Epithelial cell of prostate (primary cell): ENCODE results near the gene ACOT13.
A peak's percentile ranks its signal among the peaks of the same experiment; 100 is the strongest.
"Not testable (repeated sequence)": the region's sequence is repeated elsewhere in the genome, so short reads cannot be mapped to it uniquely, and the experiment has no call there.

ENCODE experiments used
- DNase-seq: peaks from one replicate; pipeline ENCODE4 v3.0.0-alpha.2; 2011; ENCODE audit warnings: low read depth, low spot score
- H3K27ac ChIP-seq: fragments of 450-650 bp; 2 replicates; pipeline ENCODE4 v1.5.1; 2017; ENCODE audit warnings: mild to moderate bottlenecking

ACOT13 gene

GRCh38 chr6:24660105-24660504 lies 6.8 kb upstream of the ACOT13 start:
- no peak for DNase-seq
- H3K27ac ChIP-seq, result peak overlapping the region; percentile 88

DNA sequence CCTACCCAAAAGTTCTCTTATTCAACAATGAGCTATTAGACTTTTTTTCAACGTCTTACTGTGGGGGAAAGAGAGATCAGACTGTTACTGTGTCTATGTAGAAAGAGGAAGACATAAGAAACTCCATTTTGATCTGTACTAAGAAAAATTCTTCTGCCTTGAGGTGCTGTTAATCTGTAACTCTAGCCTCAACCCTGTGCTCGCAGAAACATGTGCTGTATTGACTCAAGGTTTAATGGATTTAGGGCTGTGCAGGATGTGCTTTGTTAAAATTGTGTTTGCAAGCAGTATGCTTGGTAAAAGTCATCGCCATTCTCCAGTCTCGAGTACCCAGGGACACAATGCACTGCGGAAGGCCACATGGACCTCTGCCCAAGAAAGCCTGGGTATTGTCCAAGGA lies 5.1 kb upstream of the ACOT13 start:
- peak overlapping the region; percentile 88 for H3K27ac ChIP-seq
- not testable (repeated sequence) for DNase-seq

DNA sequence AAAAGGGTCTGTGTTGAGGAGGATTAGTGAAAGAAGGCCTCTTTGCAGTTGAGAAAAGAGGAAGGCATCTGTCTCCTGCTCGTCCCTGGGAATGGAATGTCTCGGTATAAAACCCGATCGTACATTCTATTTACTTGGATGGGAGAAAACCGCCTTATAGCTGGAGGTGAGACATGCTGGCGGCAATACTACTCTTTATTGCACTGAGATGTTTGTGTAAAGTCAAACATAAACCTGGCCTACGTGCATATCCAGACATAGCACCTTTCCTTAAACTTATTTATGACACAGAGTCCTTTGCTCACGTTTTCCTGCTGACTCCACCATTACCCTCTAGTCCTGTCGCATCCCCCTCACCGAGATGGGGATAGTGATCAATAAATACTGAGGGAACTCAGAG lies 4.6 kb upstream of the ACOT13 start:
- H3K27ac ChIP-seq, result peak overlapping the region; percentile 88
- no peak for DNase-seq

DNA sequence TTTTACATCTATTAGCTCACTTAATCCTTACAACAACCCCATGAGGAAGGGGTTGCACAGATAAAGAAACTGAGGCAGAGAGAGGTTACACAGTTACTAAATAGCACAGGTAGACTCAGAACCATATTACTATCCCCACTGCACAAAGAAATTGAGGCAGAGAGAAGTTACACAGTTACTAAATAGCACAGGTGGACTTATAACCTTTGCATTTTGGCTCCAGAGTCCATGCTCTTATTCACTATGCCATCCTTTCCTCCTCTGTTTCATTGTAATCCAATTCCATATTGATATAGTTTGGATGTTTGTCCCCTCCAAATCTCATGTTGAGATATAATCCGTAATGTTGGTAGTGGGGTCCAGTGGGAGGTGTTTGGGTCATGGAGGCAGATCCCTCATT lies 3.7 kb upstream of the ACOT13 start:
- no peak for DNase-seq
- H3K27ac ChIP-seq, result no peak overlapping the region

DNA sequence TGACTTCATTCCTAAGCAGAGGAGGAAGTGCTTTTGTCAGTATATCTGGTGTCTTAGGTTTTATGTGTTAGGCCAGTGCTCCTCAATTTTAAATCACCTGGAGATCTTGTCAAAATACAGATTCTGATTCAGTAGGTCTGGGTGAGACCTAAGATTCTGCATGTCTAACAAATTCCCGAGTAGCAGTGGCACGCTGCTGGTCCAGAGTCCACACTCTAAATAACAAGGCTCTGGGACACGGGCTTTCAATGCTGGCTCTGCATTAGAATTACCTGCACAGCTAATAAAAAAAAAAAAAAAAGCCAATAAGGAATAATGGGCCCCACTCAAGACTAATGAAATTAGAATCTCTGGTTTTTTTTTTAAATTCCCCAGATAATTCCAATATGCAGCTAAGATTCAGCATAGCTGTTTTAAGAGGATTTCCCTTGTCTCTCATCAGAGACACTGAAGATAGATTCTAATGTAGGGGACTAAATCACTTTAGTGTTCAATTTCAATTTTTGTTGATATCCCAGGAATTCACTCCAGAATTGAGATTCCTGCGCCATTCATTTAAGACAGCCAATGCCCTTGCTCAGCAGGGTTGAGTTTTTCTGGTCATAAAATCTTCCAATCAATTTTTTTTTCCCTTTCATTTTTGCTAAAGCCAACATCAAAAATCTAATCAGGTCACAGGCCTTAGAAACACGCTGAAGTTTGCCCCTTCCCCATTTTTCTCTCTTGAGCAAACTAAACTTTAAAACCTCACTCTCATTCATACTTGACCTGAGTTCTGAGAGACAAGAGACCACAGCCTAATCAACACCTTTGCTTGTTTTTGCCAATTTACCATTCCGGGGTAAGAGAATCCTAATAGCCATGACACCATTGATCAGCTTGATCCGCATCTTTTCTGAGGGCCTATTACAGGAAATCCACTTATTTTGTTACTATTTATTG lies 2.6 kb upstream of the ACOT13 start:
- H3K27ac ChIP-seq, result no peak overlapping the region
- no peak for DNase-seq

- no peak for DNase-seq
- peak overlapping the region; percentile 73 for H3K27ac ChIP-seq
These were observed 708 bp upstream of the ACOT13 start for GRCh38 chr6:24666097-24666640.

DNA sequence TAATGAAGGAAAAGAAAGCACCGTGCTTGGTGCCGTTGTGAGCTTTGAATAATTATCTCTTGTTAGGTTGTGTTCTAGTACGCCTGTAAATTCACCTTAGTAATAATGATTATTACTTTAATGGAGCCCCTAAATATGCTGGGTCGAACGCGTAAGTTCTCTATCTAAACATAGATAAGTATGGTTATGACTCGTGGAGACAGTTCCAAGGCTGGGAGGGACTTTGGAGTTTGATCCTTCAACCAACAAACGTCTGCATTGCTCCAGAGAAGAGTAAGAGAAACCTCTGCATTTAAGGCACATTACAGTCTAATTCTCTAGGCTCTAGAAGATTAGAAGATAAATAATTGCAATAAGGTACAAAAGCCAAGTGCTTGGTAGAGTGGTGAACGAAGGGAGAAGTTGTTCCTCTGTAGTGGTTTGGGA lies 514 bp downstream of the ACOT13 start:
- no peak for DNase-seq
- peak overlapping the region; percentile 73 for H3K27ac ChIP-seq

- not testable (repeated sequence) for DNase-seq, H3K27ac ChIP-seq
These were observed 1.5 kb downstream of the ACOT13 start for GRCh38 chr6:24668066-24668996.

- DNase-seq, result no peak
- no peak overlapping the region for H3K27ac ChIP-seq
These were observed 2.1 kb downstream of the ACOT13 start for GRCh38 chr6:24668997-24669361.

GRCh38 chr6:24670492-24670891 lies 3.6 kb downstream of the ACOT13 start:
- not testable (repeated sequence) for DNase-seq, H3K27ac ChIP-seq

- not testable (repeated sequence) for H3K27ac ChIP-seq, DNase-seq
These were observed 4.2 kb downstream of the ACOT13 start for GRCh38 chr6:24671077-24671476.

- DNase-seq, result no peak
- no peak overlapping the region for H3K27ac ChIP-seq
These were observed 5.8 kb downstream of the ACOT13 start for GRCh38 chr6:24672620-24673182.

DNA sequence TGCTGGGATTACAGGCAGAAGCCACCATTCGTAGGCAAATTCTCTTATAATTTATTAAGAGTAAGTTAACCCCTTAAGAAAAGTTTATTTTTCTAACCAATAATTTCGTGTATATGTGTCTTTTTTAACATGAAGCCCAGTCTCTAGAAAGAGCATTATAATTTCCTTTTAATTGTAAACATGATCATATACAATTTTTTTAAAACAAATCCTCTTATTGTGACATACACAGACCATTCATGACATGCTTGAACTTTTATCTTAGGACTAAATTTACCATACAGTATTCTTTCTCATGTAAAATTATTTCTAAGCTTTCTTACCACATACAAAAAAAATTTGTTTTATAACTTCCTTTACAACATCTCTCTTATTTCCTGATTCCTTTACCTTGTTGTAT lies 6.7 kb downstream of the ACOT13 start:
- no peak overlapping the region for H3K27ac ChIP-seq
- no peak for DNase-seq

- not testable (repeated sequence) for H3K27ac ChIP-seq, DNase-seq
These were observed 12.0 kb downstream of the ACOT13 start for GRCh38 chr6:24678792-24679352.

DNA sequence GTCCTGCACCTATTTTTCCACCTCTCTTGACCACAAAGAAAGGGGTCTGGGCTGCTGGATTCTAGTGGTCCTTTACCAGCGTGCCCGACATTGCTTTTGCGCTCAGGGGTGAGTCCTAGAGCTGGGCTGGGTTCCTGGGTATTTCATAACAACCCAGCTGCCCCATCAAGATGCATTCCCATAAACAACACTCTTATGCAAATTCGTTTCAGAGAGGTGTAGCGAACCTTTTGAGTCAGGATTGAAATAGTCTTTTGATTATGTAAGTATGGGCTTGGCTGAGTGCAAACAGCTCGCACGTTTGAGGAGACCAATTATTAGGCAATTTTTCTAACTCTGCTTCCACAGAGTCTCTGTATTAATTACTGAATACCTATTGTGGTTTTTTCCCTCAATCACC lies 13.7 kb downstream of the ACOT13 start:
- no peak overlapping the region for H3K27ac ChIP-seq
- DNase-seq, result no peak

DNA sequence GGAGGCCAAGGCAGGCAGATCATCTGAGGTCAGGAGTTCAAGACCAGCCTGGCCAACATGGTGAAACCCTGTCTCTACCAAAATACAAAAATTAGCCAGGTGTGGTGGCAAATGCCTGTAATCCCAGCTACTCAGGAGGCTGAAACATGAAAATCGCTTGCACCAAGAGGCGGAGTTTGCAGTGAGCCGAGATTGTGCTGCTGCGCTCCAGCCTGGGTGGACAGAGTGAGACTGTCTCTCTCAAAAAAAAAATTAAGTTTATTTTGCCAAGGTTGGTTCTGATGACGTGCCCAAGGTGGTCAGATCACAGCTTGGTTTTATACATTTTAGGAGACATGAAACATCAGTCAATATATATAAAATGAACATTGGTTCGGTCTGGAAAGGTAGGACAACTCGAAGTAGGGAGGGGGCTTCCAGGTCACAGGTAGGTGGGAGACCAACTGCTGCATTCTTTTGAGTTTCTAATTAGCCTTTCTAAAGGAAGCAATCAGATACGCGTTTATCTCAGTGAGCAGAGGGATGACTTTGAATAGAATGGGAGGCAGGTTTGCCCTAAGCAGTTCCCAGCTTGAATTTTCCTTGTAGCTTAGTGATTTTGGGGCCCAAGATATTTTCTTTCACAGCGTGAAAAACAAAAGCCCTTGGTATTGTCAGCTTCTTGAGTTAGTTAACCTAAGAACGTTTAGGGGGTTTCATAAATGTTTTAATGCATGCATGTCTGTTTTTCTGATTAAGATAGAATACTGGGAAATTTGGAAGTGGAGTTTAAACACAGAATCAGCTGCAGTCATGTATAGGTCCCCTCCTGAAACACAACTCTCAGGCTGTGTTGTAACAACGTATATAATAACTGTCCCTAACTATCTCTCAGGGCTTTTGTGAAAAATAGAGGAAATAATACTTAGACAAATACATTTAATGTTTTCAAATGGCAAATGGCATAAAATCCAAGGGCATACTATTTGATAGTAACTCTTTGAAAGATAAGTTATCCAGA lies 16.7 kb downstream of the ACOT13 start:
- no peak overlapping the region for H3K27ac ChIP-seq
- no peak for DNase-seq

- DNase-seq, result no peak
- H3K27ac ChIP-seq, result no peak overlapping the region
These were observed 19.5 kb downstream of the ACOT13 start for GRCh38 chr6:24686408-24686807.

- no peak for DNase-seq
- no peak overlapping the region for H3K27ac ChIP-seq
These were observed 20.1 kb downstream of the ACOT13 start for GRCh38 chr6:24686946-24687345.

- H3K27ac ChIP-seq, result no peak overlapping the region
- no peak for DNase-seq
These were observed 23.1 kb downstream of the ACOT13 start for GRCh38 chr6:24689964-24690363.
